ENCODE measurements around the gene ARL4A.

DNA sequence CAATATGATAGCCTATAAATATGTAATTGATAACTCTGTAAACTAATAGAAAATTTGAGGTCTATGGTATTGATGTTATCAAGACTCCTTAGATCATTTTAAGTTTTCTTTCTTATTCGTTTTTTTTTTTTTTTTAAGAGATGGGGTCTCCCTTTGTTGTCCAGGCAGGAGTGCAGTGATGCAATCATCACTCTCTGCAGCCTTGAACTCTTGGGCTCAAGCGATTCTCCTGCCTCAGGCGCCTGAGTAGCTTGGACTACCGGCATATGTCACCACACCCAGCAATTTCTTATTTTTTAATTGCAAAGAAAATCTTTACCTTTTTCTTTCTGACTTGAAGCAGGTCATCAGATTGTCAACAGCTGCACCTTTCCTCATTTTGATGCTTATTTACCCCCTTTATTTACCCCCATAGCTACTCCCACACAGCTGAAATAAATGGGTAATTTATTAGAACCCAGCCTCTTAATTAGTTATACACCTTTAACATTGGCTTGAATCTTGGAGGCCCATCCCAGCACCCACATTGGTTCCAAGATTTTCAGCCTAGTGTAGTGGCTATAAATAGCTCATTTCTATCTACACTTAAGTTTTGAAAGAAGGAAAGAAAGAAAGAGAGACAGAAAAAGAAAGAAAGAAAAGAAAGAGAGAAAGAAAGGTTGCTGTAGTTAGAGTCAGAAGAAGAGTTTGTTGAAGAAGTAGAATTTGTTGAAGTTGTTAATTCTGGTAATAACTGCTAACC, 38.3 kb downstream of the ARL4A start:
- TF ChIP-seq, protein P1, sequence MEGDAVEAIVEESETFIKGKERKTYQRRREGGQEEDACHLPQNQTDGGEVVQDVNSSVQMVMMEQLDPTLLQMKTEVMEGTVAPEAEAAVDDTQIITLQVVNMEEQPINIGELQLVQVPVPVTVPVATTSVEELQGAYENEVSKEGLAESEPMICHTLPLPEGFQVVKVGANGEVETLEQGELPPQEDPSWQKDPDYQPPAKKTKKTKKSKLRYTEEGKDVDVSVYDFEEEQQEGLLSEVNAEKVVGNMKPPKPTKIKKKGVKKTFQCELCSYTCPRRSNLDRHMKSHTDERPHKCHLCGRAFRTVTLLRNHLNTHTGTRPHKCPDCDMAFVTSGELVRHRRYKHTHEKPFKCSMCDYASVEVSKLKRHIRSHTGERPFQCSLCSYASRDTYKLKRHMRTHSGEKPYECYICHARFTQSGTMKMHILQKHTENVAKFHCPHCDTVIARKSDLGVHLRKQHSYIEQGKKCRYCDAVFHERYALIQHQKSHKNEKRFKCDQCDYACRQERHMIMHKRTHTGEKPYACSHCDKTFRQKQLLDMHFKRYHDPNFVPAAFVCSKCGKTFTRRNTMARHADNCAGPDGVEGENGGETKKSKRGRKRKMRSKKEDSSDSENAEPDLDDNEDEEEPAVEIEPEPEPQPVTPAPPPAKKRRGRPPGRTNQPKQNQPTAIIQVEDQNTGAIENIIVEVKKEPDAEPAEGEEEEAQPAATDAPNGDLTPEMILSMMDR (IDR thresholded peaks at IDR 0.05) = no peak
- TF ChIP-seq POLR2A (IDR thresholded peaks at IDR 0.05) = no peak

Measured in vagina (tissue), 2 donors.